GM08714 (cell line): ENCODE measurements around the gene PRKAG3.
"Not testable (repeated sequence)": the region's sequence is repeated elsewhere in the genome, so short reads cannot be mapped to it uniquely, and the experiment has no call there.

ENCODE experiments used
- H3K4me3 ChIP-seq: fragments of 200-500 bp; sonication (Bioruptor generic); 2 replicates; pipeline ENCODE4 v1.5.1; 2014; ENCODE audit warnings: mild to moderate bottlenecking, low read length, inconsistent platforms
- ZNF274 ChIP-seq: IDR thresholded peaks from 2 replicates; pipeline ENCODE4 v1.6.1; 2012; ENCODE audit warnings: mild to moderate bottlenecking, low read depth, low read length

The PRKAG3 gene

DNA sequence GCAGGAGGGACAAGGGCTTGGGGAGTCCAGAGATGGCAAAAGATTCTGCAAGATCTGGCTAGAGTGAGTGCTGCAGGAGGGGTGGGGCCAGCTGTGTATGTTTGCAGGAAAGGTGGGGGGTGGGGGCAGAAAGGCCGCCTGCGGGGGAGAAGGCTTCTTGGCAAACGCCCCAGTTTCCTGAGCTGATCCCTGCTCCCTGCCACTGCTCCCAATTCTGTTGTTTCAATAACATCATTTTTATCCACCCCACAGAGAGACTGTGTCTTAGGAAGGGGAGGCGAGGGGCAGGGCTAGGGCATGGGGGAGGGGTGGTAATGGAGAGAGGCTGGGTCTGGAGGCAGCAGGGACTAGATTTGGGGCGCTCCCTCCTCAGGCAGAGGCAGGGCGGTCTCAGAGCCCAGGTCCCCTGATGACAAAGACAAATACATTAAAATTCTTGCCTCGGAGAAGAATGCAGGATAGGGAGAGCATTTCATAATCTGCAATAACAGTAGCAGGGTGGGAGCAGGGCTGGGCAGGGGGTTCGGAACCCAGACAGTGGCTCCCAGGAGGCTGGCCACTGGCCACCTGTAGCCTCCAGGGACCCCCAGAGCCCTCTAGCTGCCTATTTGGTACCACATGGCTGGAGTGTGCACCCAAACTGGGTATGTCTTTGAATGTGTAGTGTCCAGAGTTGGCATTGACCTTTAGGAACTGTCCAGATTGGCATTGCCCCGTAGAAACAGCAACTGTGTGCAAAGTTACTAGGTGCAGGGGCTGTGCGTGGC lies 26.0 kb upstream of the PRKAG3 start:
- no peak for TF ChIP-seq ZNF274
- no peak overlapping the region for H3K4me3 ChIP-seq

DNA sequence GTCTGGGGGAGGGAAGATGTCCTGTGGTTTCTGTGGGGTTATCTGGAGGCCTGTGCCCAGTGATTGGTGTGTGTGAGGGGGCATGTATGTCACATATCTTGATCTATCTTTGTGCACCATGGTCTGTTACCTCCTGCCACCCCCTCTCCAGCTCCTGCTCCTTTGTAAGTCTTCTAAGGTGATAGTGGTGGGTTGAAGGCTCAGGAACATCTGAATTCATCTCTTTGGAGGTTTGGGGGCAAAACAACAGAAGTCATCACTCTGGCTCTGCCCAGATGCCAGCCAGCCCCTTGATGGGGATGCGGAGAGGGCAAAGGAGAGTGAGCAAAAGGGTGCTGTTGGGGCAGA lies 25.3 kb upstream of the PRKAG3 start:
- H3K4me3 ChIP-seq = no peak overlapping the region
- no peak for TF ChIP-seq ZNF274

GRCh38 chr2:218856167-218856895 lies 24.7 kb upstream of the PRKAG3 start:
- no peak for TF ChIP-seq ZNF274
- no peak overlapping the region for H3K4me3 ChIP-seq

DNA sequence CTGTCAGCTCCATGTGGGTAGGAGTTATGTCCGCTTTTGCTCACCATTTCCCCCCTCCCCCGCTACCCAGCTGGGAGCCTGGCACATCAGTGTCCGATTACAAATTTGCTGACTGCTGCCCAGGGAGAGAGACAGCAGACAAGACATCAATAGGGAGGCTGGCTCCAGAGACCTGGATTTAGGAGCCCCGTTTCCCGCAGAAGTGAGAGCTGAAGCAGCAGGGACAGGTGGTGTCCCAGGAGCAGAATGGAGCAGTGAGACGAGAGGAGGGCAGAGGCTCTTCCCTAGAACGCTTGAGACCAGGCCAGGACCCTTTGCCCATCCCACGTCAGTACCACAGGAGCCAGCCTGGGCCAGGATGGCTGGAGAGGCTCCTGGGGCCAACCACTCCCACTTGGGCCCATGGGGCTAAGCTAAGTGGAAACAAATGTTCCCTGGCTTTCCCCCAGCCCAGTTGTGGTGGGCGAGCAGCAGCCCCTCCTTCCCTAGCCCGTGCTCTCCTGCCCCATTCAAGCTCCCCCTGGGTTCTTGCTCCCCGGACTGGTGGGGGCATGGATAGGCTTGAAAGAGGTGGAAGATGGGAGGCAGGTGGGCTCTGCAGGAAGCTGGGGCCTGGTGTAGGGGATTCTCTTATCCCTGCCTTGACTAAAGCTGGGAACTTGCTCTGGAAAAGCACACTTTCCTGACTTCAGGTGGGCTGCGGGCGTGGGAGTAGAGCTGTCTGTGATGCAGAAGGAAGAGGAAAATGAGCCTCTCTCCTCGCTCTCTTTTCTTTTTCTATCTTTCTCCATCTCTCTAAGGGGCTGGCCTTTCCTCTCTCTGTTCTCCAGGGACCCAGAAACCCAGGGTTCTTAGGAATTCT lies 23.9 kb upstream of the PRKAG3 start:
- no peak for TF ChIP-seq ZNF274
- H3K4me3 ChIP-seq = no peak overlapping the region

- TF ChIP-seq ZNF274 = no peak
- no peak overlapping the region for H3K4me3 ChIP-seq
Measured at GRCh38 chr2:218854860-218855259, 23.3 kb upstream of the PRKAG3 start.

- no peak overlapping the region for H3K4me3 ChIP-seq
- no peak for TF ChIP-seq ZNF274
Measured at GRCh38 chr2:218853766-218854165, 22.2 kb upstream of the PRKAG3 start.

DNA sequence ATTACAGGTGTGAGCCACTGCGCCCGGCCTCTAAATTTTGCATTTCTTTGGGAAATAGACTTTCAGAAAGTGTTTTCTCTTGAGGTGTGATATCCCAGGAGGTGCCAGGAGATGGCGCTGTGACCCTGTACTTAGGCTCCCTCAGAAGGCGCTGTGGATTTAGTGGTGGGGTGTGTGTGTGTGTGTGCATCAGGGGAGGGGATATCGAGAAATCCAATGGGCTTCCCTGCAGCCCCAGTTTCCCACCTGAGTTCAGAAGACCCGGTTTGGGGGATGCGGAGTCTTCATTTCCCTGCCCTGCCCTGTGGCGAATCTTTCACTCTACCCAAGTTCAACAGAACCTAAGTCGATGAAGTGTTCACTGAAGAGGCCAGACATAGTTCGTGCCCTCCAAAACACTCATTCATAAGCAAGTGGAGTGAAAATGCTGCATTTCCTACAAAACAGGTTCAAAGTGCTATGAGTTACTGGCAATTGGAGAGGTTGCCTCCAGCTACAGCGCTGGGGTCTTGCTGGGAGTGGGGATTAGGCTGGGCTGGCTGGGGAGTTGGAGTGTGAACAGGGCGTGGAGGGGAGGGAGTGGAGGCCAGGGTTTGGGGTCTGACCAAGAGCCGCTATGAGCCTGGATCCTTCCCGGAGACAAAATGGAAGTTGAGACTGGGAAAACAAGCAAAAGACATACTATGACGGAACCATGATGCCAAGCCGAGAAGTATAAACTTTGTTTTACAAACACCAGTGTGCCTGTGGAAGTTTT lies 21.5 kb upstream of the PRKAG3 start:
- no peak overlapping the region for H3K4me3 ChIP-seq
- no peak for TF ChIP-seq ZNF274

DNA sequence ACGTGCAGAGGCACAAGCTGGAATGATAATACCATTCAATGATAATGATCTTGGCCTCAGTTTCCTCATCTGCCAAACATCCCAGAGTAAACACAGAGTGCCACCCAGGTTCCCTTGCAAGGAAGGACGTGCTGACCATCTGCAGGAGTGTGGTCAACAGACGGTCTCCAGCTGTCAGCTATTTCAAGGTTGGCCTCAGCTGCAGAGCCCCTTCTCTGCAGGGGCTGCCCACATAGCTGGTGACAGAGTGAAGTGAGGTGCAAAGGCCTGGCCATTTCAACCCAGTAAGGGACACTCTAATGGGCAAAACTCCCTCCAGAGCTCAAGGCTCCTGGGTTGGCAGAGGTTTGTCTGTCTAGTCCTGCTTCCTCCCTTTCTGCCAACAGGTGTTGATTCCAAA lies 19.7 kb upstream of the PRKAG3 start:
- H3K4me3 ChIP-seq = no peak overlapping the region
- no peak for TF ChIP-seq ZNF274

GRCh38 chr2:218850796-218851195 lies 19.2 kb upstream of the PRKAG3 start:
- TF ChIP-seq ZNF274 = no peak
- H3K4me3 ChIP-seq = no peak overlapping the region

DNA sequence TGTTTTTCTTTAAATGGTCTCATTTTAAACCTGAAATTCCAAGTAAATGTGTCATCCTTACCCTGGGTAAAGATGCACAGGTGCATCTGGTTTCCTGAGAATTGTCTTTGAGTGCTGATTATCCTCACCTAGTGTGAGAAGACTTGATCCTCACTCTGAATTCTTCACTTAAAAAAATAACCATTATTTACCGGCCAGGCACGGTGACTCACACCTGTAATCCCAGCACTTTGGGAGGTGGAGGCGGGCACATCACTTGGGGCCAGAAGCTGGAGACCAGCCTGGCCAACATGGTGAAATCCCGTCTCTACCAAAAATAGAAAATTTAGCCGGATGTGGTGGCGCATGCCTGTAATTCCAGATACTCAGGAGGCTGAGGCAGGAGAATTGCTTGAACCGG lies 18.1 kb upstream of the PRKAG3 start:
- no peak overlapping the region for H3K4me3 ChIP-seq
- no peak for TF ChIP-seq ZNF274

DNA sequence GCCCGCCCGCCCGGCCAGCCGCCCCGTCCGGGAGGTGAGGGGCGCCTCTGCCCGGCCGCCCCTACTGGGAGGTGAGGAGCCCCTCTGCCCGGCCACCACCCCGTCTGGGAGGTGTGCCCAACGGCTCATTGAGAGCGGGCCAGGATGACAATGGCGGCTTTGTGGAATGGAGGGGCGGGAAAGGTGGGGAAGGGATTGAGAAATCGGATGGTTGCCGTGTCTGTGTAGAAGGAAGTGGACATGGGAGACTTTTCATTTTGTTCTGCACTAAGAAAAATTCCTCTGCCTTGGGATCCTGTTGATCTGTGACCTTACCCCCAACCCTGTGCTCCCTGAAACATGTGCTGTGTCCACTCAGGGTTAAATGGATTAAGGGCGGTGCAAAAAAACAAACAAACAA lies 15.4 kb upstream of the PRKAG3 start:
- not testable (repeated sequence) for H3K4me3 ChIP-seq

DNA sequence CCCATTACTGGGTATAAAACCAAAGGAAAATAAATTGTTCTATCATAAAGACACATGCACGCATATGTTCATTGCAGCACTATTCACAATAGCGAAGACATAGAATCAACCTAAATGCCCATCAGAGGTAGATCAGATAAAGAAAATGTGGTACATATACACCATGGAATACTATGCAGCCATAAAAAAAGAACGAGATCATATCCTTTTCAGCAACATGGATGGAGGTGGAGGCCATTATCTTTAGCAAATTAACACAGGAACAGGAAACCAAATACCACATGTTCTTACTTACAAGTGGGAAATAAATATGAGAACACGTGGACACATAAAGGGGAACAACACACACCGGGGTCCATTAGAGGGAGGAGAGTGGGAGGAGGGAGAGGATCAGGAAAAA lies 12.7 kb upstream of the PRKAG3 start:
- not testable (repeated sequence) for H3K4me3 ChIP-seq

GRCh38 chr2:218839888-218840287 lies 8.3 kb upstream of the PRKAG3 start:
- H3K4me3 ChIP-seq = no peak overlapping the region
- TF ChIP-seq ZNF274 = no peak

DNA sequence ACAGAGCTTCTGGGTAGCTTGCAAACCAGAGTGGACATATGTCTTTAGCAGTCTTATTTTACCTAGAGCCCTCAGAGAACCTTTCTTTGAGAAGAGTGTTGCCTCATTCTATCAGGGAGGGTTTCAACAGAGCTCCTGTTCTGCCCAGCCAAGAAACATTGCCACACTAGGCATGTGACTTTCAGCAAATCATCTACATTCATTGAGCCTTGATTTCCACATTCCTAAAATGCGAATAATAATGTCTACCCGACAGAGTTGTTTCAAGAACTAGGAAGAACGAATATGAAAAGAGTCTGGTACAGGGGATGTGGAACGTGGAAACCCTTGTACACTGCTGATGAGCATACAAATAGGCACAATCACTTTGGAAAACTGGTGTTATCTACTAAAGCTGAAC lies 7.8 kb upstream of the PRKAG3 start:
- H3K4me3 ChIP-seq = no peak overlapping the region
- no peak for TF ChIP-seq ZNF274
